HepG2 (cell line): ENCODE results near the gene DIP2C. TPM values are rescaled to one million over a fixed set of nuclear protein-coding genes. Genes with fewer than 3 reads are reported as not detected.

Experiments used
- ATF1 ChIP-seq: IDR thresholded peaks from 2 replicates; pipeline ENCODE4 v1.6.1; 2016; ENCODE audit warnings: mild to moderate bottlenecking, control low read depth
- ATF7 ChIP-seq, 2 experiments: fragments of 450-650 bp in 1 of 2; sonication (generic) in 1 of 2; formaldehyde crosslinking in 1 of 2; IDR thresholded peaks; 2 replicates each; pipeline versions ENCODE4 v1.4.0 to v1.6.1; 2016 to 2020; ENCODE audit warnings: antibody characterized with exemption in 1 of 2, mild to moderate bottlenecking in 1 of 2, missing genetic modification reagents in 1 of 2
- CHCHD3 ChIP-seq: sonication (generic); formaldehyde crosslinking; IDR thresholded peaks from 2 replicates; pipeline ENCODE4 v1.8.0; 2022; ENCODE audit warnings: mild to moderate bottlenecking, missing genetic modification reagents, moderate library complexity
- EHMT2 ChIP-seq: fragments of 200-600 bp; sonication (generic); IDR thresholded peaks from 2 replicates; pipeline ENCODE4 v1.7.0; 2017; ENCODE audit warnings: antibody characterized with exemption, low read depth, low read length, borderline replicate concordance
- KIAA2018 ChIP-seq: sonication (generic); formaldehyde crosslinking; IDR thresholded peaks from 2 replicates; pipeline ENCODE4 v1.5.0; 2020; ENCODE audit warnings: mild to moderate bottlenecking, missing genetic modification reagents, borderline replicate concordance
- KLF11 ChIP-seq: IDR thresholded peaks from 2 replicates; pipeline ENCODE4 v1.6.1; 2016; ENCODE audit warnings: missing compliant biosample characterization
- NFKB2 ChIP-seq: sonication (generic); formaldehyde crosslinking; IDR thresholded peaks from 2 replicates; pipeline ENCODE4 v1.4.0; 2020; ENCODE audit warnings: missing genetic modification reagents, borderline replicate concordance
- ZNF513 ChIP-seq: sonication (generic); formaldehyde crosslinking; conservative IDR thresholded peaks from 2 replicates; pipeline ENCODE4 v1.5.0; 2020; ENCODE audit warnings: missing genetic modification reagents
- ZNF781 ChIP-seq: sonication (generic); formaldehyde crosslinking; IDR thresholded peaks from 2 replicates; pipeline ENCODE4 v1.5.1; 2020; ENCODE audit warnings: borderline replicate concordance, mild to moderate bottlenecking, missing genetic modification reagents; ENCODE audit errors: not compliant biosample characterization
- ZSCAN29 ChIP-seq: sonication (generic); formaldehyde crosslinking; conservative IDR thresholded peaks from 2 replicates; pipeline ENCODE4 v1.4.0; 2020; ENCODE audit warnings: mild to moderate bottlenecking, missing genetic modification reagents
- polyA plus RNA-seq, 8 experiments: library from polyadenylated mRNA; depleted of rRNA in 3 of 8; stranded (reverse) in 7 of 8; unstranded in 1 of 8; fragments of >200 nt; fragmentation: Illumina TruSeq in 4 of 8; extraction: Trizol in 4 of 8; gene quantifications; 2 replicates each; pipeline versions ENCODE4 v1.2.1 to v1.2.3, GENCODE V29; 2011 to 2016; ENCODE audit warnings: low read depth in 4 of 8, missing spikeins in 1 of 8, mixed read lengths in 1 of 8; ENCODE audit not compliant: insufficient read depth in 1 of 8
- total RNA-seq, 5 experiments: library from RNA; depleted of rRNA; stranded (reverse); fragments of >200 nt; fragmentation: Illumina TruSeq; extraction: Trizol; gene quantifications; 2 replicates each; pipeline ENCODE4 v1.2.3, GENCODE V29; 2016; ENCODE audit warnings: low read depth in 1 of 5
- TF ChIP-seq, protein P1 (sequence below), 2 experiments: sonication (generic) in 1 of 2; formaldehyde crosslinking in 1 of 2; IDR thresholded peaks; 2 replicates each; pipeline versions ENCODE4 v1.5.1 to v1.6.1; 2011 to 2020; ENCODE audit warnings: borderline replicate concordance in 1 of 2, low read depth in 1 of 2, low read length in 1 of 2, mild to moderate bottlenecking in 1 of 2, missing genetic modification reagents in 1 of 2, moderate library complexity in 1 of 2
- TF ChIP-seq, protein P2 (sequence below): sonication (generic); formaldehyde crosslinking; IDR thresholded peaks from 2 replicates; pipeline ENCODE4 v1.4.0; 2020; ENCODE audit warnings: missing genetic modification reagents

Gene DIP2C
- total and polyA plus RNA-seq, 2 of the 13 experiments (the other 11 are each of a cell fraction or from before 2014, with no cell fraction given) = 2.2 to 2.7 TPM

DNA sequence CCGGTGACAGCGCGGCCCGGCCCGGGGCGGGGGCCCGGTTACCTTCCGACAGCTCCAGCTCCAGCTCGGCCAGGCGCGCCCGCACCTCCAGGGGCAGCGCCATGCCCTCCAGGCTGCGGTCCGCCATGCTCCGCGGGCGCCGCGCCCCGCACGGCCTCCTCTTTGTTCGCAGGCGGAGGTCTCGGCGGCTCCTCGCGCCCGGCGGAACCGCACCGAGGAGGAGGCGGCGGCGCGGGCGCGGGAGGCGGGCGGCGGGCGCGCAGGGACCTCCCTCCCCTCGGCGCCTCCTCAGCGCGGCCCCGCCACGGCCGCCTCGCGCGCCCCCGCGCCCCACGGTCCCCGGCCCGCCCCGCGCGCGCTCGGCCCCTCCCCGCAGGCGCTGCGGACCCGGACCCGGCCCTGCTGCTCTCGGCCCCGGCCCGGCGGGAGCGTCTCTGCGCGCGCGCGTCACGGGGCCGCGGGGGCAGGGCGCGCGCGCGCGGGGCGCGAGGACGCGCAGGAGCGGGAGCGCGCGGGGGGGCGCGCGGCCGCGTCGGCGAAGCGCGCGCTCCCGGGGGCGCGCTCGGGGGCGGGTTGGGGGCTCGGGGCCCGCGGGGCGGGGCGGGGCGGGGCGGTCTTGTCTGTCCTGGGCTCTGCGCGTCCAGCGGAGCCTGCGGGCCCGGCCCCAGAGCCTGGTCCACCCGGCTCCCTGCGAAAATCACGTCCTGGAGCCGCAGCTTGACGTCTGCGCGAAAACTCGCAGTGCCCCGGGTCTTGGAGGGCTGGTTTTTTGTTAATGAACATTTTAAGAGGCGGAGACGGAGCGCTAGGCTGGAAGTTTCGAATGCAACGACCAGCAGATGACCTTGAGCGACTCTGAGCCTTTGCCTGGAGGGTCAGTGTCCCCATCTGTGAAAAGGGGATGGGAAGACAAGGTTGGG lies at the start of gene DIP2C (continued):
- TF ChIP-seq KIAA2018 (CRISPR knock-in tag) = no peak
- TF ChIP-seq CHCHD3 (CRISPR knock-in tag) = no peak
- TF ChIP-seq, protein P1, sequence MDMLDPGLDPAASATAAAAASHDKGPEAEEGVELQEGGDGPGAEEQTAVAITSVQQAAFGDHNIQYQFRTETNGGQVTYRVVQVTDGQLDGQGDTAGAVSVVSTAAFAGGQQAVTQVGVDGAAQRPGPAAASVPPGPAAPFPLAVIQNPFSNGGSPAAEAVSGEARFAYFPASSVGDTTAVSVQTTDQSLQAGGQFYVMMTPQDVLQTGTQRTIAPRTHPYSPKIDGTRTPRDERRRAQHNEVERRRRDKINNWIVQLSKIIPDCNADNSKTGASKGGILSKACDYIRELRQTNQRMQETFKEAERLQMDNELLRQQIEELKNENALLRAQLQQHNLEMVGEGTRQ (IDR thresholded peaks at IDR 0.05; ENCODE audit: low read depth, low read length) = no peak
- TF ChIP-seq, protein P1 (CRISPR knock-in tag; IDR thresholded peaks at IDR 0.05; ENCODE audit: borderline replicate concordance) = no peak
- TF ChIP-seq ZNF781 (CRISPR knock-in tag) = no peak
- no peak for TF ChIP-seq ATF7 (IDR thresholded peaks at IDR 0.05)
- TF ChIP-seq ATF7 (CRISPR knock-in tag; IDR thresholded peaks at IDR 0.05) = no peak
- TF ChIP-seq ZNF513 (CRISPR knock-in tag) = no peak
- TF ChIP-seq EHMT2 = no peak
- no peak for TF ChIP-seq ATF1 (CRISPR knock-in tag)
- TF ChIP-seq, protein P2, sequence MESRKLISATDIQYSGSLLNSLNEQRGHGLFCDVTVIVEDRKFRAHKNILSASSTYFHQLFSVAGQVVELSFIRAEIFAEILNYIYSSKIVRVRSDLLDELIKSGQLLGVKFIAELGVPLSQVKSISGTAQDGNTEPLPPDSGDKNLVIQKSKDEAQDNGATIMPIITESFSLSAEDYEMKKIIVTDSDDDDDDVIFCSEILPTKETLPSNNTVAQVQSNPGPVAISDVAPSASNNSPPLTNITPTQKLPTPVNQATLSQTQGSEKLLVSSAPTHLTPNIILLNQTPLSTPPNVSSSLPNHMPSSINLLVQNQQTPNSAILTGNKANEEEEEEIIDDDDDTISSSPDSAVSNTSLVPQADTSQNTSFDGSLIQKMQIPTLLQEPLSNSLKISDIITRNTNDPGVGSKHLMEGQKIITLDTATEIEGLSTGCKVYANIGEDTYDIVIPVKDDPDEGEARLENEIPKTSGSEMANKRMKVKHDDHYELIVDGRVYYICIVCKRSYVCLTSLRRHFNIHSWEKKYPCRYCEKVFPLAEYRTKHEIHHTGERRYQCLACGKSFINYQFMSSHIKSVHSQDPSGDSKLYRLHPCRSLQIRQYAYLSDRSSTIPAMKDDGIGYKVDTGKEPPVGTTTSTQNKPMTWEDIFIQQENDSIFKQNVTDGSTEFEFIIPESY = no peak
- TF ChIP-seq KLF11 (CRISPR knock-in tag) = no peak
- TF ChIP-seq NFKB2 (CRISPR knock-in tag) = 0 out of 2 replicates have a peak, but pooled peaks have one; percentile 36
- no peak for TF ChIP-seq ZSCAN29 (CRISPR knock-in tag)
